Tibial artery (tissue), 4 donors: ENCODE data around the gene IMMP2L.

Experiments
- DNase-seq, 2 donors: peaks; one replicate each; pipeline ENCODE4 v3.0.0-alpha.2; 2019
- H3K27ac ChIP-seq, 2 donors: fragments of 200-600 bp; sonication (generic) in 1 of 2; 1 replicate in 1 of 2; 2 replicates in 1 of 2; pipeline ENCODE4 v1.5.1; 2018 to 2019; ENCODE audit warnings: mild to moderate bottlenecking in 1 of 2
- H3K27me3 ChIP-seq, 2 donors: fragments of 200-600 bp; sonication (generic) in 1 of 2; one replicate each; pipeline versions ENCODE4 v1.5.1 to v1.6.0; 2016 to 2019
- H3K36me3 ChIP-seq, 3 donors: fragments of 200-600 bp; sonication (generic) in 2 of 3; one replicate each; pipeline ENCODE4 v1.5.1; 2016 to 2019; ENCODE audit warnings: mild to moderate bottlenecking in 2 of 3
- H3K4me1 ChIP-seq, 4 donors: fragments of 200-600 bp; sonication (generic) in 2 of 4; 1 replicate in 3 of 4; 2 replicates in 1 of 4; pipeline ENCODE4 v1.5.1; 2016 to 2019
- H3K4me3 ChIP-seq, 2 donors: fragments of 200-600 bp; sonication (generic) in 1 of 2; 1 replicate in 1 of 2; 2 replicates in 1 of 2; pipeline ENCODE4 v1.5.1; 2018 to 2019; ENCODE audit warnings: mild to moderate bottlenecking in 2 of 2
- H3K9me3 ChIP-seq, 3 donors: fragments of 200-600 bp; sonication (generic) in 1 of 3; one replicate each; pipeline ENCODE4 v1.5.1; 2016 to 2019
- intact Hi-C: fragments of 100-400 bp; cut with DNase I; formaldehyde crosslinking; loops from one replicate; pipeline ENCODE4 v1.15.0; 2023; ENCODE audit warnings: low total_unique reads
- TF ChIP-seq, protein P1 (sequence below), 2 experiments: fragments of 200-600 bp in 1 of 2; fragments of 450-650 bp in 1 of 2; IDR thresholded peaks; one replicate each; pipeline ENCODE4 v1.5.1; 2017 to 2019; ENCODE audit warnings: antibody characterized with exemption in 2 of 2, mild to moderate bottlenecking in 1 of 2, moderate library complexity in 1 of 2

The IMMP2L gene

DNA sequence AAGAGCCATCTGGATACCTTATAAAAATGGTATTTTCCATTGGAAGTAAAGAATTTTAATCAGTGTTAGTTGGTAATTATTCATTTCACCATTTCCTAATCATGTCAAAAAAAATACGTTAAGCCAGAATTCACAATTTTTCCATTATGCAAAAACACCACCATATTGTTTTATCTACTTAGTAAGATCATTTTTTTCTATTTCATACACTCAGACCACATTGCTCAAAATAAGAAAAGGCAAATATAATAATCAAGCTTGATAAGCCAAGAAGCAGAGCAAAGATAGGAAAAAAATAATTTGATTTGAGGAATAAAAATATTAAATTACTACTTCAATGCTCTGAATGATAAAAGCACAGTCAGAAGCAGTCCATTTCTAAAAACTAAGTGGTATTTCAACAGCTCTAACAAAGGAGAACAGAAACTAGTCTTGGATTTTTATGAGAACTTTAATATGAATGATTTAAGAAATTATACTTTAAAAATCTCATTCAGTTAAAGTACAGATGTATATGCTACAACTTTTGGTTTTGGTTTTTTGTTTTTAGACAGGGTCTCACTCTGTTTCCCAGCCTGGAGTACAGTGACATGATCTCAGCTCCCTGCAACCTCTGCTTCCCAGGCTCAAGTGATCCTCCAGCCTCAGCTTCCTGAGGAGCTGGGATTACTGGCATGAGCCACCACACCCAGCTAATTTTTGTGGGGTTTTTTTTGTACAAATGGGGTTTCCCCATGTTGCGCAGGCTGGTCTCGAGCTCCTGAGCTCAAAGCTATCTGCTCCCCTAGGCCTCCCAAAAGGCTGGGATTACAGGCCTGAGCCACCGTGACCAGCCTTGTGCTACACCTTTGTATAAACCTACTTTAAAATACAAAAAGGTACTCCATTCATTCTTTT, 424.7 kb downstream of the IMMP2L start:
- TF ChIP-seq, protein P1, sequence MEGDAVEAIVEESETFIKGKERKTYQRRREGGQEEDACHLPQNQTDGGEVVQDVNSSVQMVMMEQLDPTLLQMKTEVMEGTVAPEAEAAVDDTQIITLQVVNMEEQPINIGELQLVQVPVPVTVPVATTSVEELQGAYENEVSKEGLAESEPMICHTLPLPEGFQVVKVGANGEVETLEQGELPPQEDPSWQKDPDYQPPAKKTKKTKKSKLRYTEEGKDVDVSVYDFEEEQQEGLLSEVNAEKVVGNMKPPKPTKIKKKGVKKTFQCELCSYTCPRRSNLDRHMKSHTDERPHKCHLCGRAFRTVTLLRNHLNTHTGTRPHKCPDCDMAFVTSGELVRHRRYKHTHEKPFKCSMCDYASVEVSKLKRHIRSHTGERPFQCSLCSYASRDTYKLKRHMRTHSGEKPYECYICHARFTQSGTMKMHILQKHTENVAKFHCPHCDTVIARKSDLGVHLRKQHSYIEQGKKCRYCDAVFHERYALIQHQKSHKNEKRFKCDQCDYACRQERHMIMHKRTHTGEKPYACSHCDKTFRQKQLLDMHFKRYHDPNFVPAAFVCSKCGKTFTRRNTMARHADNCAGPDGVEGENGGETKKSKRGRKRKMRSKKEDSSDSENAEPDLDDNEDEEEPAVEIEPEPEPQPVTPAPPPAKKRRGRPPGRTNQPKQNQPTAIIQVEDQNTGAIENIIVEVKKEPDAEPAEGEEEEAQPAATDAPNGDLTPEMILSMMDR (IDR thresholded peaks at IDR 0.05), result no peak
- Histone ChIP-seq H3K4me1 (peaks cover 0 to 39% (median 20%) of the 10 kb centered on the region in 4 donors), H3K36me3 (no peaks in the 10 kb centered on the region), H3K27me3 (no peaks in the 10 kb centered on the region), H3K4me3 (no peak overlapping the region), H3K27ac (peak overlapping the region; percentile 71 to 75), H3K9me3 (no peaks in the 10 kb centered on the region)
- DNase-seq, result peak; percentile 20 to 60
- intact Hi-C loops, result no loop called here

DNA sequence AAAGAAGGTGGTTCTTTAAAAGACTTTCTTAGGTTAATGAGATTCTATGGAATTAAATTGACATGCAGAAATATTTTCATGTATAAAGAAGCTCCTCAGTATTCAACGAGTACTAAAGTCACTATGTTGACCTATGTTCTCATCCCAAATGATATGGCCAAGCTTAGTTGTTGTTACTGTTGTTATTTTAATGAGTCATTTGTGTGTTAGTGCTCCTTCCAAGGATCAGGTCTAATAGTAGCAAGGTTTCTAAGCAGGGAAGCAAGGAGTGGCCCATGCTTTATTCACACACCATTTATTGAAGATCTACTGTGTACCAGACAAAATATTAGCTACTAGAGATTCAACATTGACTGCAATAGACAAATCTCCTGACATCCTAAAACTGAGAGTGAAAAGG, 429.5 kb downstream of the IMMP2L start:
- Histone ChIP-seq H3K9me3 (no peaks in the 10 kb centered on the region), H3K4me3 (no peak overlapping the region), H3K27ac (no peak overlapping the region), H3K36me3 (no peaks in the 10 kb centered on the region), H3K27me3 (no peaks in the 10 kb centered on the region), H3K4me1 (peaks cover 0 to 8% (median 4%) of the 10 kb centered on the region in 4 donors)
- intact Hi-C loops, result no loop called here
- DNase-seq, result no peak
- TF ChIP-seq, protein P1 (IDR thresholded peaks at IDR 0.05), result no peak

DNA sequence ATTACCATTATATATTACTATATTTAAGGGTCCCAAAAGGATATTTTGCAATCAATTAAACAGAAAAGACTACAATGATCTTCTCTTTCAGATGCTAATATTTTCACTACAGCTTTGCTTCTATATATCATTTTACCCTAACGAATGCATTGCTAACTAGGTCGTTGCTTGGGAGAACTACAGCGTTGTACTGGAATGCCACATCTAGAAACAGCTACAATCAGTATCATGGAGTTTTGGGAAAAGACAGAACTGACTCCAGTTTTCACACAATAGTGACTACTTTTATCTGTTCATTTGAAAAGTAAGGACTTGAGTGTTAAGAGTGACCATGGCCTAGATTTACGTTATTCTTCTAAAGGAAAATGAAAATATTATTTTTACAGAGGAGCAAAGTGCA, 432.9 kb downstream of the IMMP2L start:
- DNase-seq, result no peak
- Histone ChIP-seq H3K9me3 (no peaks in the 10 kb centered on the region), H3K27me3 (no peaks in the 10 kb centered on the region), H3K4me3 (no peak overlapping the region), H3K36me3 (no peaks in the 10 kb centered on the region), H3K27ac (no peak overlapping the region), H3K4me1 (no peaks in the 10 kb centered on the region)
- intact Hi-C loops, result no loop called here
- TF ChIP-seq, protein P1 (IDR thresholded peaks at IDR 0.05), result no peak

DNA sequence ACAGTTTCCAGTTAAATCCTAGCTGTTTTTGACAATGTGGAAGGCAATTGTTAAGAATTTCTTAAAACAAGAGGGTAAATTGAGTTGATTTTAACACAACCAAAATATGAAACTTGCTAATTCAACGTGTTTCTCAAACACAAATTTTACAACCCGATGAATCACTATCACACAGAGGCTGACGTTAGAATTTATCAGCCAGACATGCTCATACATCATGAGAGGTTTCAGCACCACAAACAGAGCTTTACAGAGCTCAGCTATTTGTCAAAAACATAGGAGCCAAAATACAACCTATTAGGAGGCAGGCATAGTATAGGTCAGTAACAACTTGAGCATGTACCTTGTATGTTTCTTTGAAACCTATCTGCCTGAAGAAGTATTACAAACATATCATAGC, 435.3 kb downstream of the IMMP2L start:
- intact Hi-C loops, result no loop called here
- H3K4me3 ChIP-seq, result no peak overlapping the region
- H3K36me3 ChIP-seq, result no peaks in the 10 kb centered on the region
- H3K27me3 ChIP-seq, result no peaks in the 10 kb centered on the region
- no peaks in the 10 kb centered on the region for H3K9me3 ChIP-seq
- DNase-seq, result no peak
- H3K27ac ChIP-seq, result no peak overlapping the region
- no peaks in the 10 kb centered on the region for H3K4me1 ChIP-seq
- TF ChIP-seq, protein P1 (IDR thresholded peaks at IDR 0.05), result no peak

DNA sequence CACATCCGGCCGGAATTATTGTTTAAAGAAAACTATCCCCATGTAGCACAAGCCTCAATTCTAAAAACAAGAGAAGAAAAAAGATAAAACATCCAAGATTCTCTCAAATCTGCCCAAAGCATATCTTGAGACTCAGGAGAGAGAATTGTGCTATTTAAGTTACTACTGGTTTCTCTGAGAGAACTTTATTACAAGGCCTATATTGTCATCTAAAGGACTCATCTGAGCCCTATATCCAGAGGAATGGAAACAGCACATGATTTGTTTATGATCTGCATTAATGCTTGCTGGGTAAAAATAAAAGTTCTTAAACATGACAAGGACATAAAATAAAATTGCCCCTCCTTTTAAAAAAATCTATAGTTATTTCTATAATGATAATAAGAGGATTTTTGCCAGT, 446.3 kb downstream of the IMMP2L start:
- Histone ChIP-seq H3K9me3 (no peaks in the 10 kb centered on the region), H3K36me3 (no peaks in the 10 kb centered on the region), H3K4me3 (no peak overlapping the region), H3K4me1 (peaks cover 0 to 25% (median 6%) of the 10 kb centered on the region in 4 donors), H3K27ac (no peak overlapping the region), H3K27me3 (no peaks in the 10 kb centered on the region)
- TF ChIP-seq, protein P1 (IDR thresholded peaks at IDR 0.05), result no peak
- intact Hi-C loops, result no loop called here
- no peak for DNase-seq
